Epithelial cell of esophagus (primary cell): ENCODE results near the gene UBAC2.
"Not testable (repeated sequence)": the region's sequence is repeated elsewhere in the genome, so short reads cannot be mapped to it uniquely, and the experiment has no call there.

Experiments used
- DNase-seq: peaks from one replicate; pipeline ENCODE4 v3.0.0; 2010; ENCODE audit warnings: low read depth
- H3K4me3 ChIP-seq: 2 replicates; pipeline ENCODE4 v1.5.1; 2011; ENCODE audit warnings: mild to moderate bottlenecking, low read length, control low read depth
- TF ChIP-seq, protein P1 (sequence below): IDR thresholded peaks from 2 replicates; pipeline ENCODE4 v1.5.1; 2011; ENCODE audit warnings: low read depth, mild to moderate bottlenecking, low read length, control low read depth, inconsistent platforms; ENCODE audit not compliant: insufficient read depth; ENCODE audit errors: missing control alignments

The UBAC2 gene

DNA sequence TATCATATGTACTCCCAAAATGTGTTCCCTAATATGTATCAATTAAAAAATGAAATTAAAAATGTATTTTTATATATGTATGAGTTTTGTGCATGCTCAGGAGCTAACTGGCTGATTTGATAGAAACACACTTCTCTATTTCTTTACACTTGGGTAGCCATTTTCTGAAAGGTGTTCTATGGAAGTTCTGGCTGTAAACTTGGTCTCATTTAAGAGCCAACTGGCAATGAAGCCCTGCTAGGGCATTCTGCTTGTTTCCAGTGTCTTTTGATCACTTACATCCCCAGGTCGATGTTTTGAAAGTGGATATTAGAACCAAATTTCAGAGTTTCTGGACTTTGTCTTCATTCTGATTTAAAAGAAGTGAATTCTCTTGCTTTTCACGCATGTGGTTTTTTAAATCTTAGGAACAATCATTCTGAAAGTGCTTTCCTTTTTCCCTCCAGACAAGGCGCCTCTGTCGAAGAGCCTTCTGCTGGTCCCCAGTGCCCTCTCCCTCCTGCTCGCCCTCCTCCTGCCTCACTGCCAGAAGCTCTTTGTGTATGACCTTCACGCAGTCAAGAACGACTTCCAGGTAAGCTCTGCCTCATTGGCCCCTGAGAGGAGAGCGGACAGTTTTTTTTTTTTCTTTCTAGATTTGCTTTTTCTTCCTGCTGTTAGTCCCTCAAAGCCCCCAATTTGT, 37.5 kb downstream of the UBAC2 start:
- TF ChIP-seq, protein P1, sequence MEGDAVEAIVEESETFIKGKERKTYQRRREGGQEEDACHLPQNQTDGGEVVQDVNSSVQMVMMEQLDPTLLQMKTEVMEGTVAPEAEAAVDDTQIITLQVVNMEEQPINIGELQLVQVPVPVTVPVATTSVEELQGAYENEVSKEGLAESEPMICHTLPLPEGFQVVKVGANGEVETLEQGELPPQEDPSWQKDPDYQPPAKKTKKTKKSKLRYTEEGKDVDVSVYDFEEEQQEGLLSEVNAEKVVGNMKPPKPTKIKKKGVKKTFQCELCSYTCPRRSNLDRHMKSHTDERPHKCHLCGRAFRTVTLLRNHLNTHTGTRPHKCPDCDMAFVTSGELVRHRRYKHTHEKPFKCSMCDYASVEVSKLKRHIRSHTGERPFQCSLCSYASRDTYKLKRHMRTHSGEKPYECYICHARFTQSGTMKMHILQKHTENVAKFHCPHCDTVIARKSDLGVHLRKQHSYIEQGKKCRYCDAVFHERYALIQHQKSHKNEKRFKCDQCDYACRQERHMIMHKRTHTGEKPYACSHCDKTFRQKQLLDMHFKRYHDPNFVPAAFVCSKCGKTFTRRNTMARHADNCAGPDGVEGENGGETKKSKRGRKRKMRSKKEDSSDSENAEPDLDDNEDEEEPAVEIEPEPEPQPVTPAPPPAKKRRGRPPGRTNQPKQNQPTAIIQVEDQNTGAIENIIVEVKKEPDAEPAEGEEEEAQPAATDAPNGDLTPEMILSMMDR: no peak
- DNase-seq: no peak
- H3K4me3 ChIP-seq: no peak overlapping the region

DNA sequence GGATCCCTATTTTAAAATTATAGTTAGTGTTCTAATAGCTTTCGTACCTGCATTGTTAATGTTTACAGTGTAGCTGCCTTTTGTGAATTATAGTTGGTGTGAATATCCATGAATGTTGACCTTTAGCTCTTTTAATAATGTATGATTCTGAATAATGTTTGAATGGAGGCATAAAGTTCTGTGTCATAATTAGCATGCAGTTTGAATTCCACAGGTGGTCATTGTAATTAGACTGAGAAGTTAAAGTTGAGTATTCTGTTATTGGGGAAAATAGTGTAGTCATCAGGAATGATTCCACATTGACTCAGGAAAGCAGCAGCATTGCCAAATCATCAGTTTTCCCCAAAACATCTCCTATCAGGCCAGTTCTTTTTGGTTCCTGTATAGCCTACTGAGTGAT, 45.4 kb downstream of the UBAC2 start:
- TF ChIP-seq, protein P1: no peak
- no peak for DNase-seq
- no peak overlapping the region for H3K4me3 ChIP-seq

DNA sequence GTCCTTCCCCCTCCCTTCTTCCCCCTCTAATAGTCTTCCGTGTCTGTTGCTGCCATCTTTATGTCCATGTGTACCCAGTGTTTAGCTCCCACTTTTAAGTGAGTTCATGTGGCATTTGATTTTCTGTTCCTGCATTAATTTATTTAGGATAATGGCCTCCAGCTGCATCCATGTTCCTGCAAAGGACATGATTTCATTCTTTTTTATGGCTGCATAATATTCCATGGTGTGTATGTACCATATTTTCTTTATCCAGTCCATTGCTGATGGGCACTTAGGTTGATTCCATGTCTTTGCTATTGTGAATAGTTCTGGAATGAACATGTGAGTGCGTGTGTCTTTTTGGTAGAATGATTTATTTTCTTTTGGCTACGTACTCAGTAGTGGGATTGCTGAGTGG, 48.5 kb downstream of the UBAC2 start:
- not testable (repeated sequence) for DNase-seq, H3K4me3 ChIP-seq

DNA sequence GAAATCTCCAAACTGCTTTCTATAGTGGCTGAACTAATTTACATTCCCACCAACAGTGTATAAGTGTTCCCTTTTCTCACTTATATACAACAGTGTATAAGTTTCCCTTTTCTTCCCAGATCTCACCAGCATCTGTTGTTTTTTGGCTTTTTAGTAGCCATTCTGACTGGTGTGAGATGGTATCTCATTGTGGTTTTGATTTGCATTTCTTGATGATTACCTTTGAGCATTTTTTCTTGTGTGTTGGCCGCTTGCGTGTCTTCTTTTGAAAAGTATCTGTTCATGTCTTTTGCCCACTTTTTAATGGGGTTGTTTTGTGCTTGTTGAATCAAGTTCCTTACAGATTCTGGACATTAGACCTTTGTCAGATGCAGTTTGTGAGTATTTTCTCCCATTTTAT, 49.0 kb downstream of the UBAC2 start:
- not testable (repeated sequence) for H3K4me3 ChIP-seq, DNase-seq

DNA sequence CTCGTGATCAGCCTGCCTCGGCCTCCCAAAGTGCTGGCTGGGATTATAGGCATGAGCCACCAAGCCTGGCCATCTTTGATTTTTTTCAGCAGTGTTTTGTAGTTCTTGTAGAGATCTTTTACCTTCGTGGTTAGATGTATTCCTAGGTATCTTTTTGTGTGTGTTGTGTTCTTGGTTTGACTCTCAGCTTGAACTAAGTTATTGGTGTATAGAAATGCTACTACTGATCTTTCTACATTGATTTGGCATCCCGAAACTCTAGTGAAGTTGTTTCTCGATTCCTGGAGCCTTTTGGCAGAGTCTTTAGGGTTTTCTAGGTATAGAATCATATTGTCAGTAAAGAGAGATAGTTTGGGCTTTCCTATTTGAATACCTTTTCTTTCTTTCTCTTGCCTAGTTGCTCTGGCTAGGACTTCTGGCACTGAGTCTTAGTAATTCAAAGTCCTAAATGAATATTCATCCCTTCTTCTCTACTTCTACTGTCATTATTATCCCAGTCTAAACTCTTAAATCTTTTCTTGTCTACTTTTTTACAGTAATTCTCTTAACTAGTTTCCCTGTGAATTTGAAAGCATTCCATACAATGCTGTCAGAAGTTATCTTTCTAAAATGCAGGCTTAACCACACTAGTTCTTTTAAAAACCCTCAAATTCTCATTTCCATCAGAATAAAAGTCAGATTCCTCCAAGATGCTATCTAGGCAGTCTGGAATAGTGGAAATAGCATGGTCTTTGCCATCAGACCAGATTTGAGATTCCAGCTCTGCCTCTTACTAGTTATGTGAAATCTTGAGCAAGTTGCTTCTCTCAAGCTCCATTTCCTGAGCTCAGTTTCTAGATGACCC, 50.5 kb downstream of the UBAC2 start:
- no peak overlapping the region for H3K4me3 ChIP-seq
- DNase-seq: no peak
- TF ChIP-seq, protein P1: no peak

DNA sequence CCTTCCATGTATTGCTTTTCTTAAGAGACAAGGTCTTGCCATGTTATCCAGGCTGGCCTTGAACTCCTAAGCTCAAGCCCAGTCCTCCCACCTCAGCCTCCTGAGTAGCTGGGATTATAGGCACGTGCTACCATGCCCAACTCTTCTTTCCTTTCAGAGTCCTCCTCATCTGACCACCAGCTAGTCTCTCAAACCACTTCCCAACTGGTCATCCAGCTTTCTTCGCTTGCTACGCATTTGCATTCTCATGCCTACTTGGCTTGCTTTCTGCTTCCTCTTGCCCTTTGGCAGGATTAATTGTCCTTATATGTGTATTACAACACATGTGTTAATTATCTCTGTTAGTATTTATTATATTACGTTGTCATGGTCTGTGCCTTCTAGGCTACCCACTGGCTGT, 51.3 kb downstream of the UBAC2 start:
- DNase-seq: no peak
- H3K4me3 ChIP-seq: no peak overlapping the region
- TF ChIP-seq, protein P1: no peak

DNA sequence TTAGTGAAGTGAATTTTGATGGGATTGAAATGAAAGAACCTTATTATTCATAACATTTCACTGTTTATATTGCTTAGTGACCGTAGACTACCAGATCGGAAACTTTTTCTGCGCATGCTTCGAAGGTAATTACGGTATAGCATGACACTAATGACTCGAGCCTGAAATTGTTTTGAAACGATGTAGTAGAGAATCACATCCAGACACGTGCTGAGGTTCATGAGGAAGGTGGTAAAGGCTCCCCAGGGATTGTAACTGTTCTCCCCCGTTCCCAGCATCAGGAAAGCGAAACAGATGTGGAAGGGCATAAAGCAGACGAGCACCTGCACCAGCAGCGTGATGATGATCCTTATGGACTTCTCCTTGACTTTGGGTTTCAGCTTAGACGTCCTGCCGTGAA, 54.2 kb downstream of the UBAC2 start:
- no peak for DNase-seq
- TF ChIP-seq, protein P1: no peak
- H3K4me3 ChIP-seq: no peak overlapping the region

DNA sequence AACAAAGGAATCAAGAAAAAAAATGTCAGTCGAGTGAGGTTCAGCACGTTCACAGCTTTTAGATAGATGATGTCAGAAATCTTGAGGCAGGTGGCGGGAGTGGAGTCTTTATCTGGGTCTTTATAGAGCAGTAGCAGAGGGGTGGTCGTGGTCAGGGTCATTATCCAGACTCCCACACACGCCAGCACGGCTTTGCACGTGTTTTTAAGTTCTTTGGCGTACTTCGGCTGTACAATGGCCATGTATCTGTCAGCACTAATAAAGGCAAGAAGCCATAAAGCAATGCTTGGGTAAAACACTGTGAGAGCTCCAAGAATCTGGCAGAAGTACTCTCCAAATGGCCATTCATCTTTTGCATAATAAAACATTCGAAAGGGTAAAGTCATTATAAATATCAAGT, 54.6 kb downstream of the UBAC2 start:
- no peak overlapping the region for H3K4me3 ChIP-seq
- TF ChIP-seq, protein P1: no peak
- DNase-seq: no peak
